Measurements from ENCODE around the gene NPIPB9.
"Not testable (repeated sequence)": the region's sequence is repeated elsewhere in the genome, so short reads cannot be mapped to it uniquely, and the experiment has no call there.

DNA sequence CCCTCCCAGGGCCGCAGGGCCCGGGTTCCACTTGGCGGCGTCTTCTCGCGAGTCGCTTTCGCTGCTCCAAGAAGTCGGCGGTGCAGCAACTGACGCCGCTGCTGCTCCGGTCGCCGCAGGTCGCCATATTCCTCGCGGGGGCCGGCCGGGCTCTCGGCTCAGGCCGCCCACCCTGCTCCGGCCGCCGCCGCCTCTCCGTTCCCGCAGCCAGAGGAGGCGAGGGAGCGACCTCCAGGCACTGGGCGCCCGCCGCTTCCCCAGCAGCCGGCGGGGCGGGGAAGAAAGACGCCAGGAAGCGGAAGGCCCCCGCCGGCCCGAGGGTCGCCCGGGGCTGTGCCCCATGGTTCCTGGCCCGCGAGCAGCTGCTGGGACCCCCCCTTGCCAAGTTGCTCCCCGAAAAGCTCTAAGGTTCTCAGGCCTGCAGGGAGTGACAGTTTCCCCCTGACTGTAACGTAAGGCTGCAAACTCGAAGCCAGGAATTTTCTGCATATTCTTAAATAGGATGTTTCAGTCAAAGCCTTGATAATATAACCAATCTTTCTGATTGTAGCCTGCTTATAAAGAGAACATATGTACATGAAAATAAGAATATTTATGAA is 1.0 kb upstream of the NPIPB9 start:
- TF ChIP-seq KDM5A (IDR thresholded peaks at IDR 0.05); E2F6 (IDR thresholded peaks at IDR 0.05; ENCODE audit: borderline replicate concordance, low read depth); MAX (IDR thresholded peaks at IDR 0.05); CTCF (IDR thresholded peaks at IDR 0.05): not testable (repeated sequence)

Data from A549 (cell line).